Activated naive CD4-positive, alpha-beta T cell (primary cell): Measurements from ENCODE around the gene TMEM151B.

ENCODE experiments used
- DNase-seq, 4 experiments: peaks; one replicate each; lab custom pipeline; 2025; lab: John Stamatoyannopoulos, UW

The TMEM151B gene

DNA sequence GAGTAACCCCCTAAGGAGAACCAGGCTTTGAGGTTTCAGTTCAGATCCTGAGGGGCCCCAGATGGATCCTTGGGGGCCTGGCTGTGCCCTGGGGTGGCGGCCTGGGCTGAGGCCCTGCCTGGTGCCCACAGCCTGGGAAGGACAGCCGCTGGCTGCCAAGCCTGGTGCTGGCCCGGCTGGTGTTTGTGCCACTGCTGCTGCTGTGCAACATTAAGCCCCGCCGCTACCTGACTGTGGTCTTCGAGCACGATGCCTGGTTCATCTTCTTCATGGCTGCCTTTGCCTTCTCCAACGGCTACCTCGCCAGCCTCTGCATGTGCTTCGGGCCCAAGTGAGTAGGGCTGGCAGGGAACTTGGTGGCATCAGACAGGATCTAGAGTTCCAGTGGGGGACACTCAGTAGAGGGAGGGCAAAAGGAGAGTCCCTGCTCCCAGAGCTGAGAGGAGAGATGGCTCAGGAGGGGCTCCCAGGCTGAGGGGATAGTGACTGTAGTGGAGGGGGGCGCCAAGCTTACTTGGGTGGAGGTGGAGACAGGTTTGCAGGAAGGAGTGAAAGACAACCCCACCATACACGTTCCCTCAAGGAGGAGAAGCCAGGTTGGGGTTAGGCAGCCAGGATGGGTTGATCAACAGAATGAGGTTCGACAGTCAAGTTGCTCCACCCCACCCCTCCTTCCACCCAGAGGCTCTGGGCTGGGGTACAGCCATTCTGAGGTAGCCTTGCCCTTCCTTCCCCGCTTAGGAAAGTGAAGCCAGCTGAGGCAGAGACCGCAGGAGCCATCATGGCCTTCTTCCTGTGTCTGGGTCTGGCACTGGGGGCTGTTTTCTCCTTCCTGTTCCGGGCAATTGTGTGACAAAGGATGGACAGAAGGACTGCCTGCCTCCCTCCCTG lies 37.3 kb upstream of the TMEM151B start:
- no peak for DNase-seq

DNA sequence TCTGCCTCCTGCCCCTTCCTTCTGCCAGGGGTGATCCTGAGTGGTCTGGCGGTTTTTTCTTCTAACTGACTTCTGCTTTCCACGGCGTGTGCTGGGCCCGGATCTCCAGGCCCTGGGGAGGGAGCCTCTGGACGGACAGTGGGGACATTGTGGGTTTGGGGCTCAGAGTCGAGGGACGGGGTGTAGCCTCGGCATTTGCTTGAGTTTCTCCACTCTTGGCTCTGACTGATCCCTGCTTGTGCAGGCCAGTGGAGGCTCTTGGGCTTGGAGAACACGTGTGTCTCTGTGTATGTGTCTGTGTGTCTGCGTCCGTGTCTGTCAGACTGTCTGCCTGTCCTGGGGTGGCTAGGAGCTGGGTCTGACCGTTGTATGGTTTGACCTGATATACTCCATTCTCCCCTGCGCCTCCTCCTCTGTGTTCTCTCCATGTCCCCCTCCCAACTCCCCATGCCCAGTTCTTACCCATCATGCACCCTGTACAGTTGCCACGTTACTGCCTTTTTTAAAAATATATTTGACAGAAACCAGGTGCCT lies 36.6 kb upstream of the TMEM151B start:
- no peak for DNase-seq

DNA sequence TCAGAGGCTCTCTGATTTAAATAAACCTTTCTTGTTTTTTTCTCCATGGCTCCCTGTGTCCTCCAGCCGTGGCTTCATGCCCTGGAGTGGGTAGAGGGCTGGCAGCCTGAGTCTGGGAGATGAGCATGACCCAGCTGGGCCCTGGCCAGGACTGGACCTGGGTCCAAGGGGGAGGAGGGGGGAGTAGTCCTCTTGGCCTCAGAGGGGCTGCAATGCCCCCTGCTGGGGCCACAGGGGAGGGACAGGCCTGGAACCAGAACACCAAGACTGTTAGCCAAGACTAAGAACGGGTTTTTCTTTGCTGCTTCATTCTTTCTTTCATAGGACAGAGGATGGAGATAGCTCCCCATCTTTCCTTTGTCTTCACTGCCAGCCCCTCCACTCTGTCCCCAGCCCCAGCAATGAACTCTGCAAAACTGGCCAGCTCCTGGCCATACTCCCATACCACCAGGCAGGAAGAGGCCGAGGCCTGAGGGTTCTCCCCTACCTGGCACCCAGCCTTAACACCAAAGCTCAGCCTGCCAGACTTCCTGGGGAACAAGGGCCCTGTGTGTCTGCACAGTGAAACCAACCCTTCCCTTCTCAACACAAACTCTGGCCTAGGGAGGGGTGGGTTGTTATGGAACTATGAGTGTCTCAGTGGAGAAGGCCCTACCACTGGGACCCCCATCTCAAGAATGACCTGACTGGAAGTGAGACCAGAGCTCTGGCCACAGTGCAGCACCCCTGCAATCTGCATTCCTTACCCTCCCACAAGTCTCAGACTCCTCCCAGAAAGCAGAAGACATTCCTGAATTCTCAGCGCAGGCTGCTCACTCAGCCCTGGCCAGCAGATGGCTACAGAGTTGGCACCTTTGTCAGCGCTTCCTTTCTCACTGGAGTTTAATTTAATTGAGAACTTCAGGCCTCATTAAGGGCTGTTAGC lies 35.9 kb upstream of the TMEM151B start:
- DNase-seq = no peak

DNA sequence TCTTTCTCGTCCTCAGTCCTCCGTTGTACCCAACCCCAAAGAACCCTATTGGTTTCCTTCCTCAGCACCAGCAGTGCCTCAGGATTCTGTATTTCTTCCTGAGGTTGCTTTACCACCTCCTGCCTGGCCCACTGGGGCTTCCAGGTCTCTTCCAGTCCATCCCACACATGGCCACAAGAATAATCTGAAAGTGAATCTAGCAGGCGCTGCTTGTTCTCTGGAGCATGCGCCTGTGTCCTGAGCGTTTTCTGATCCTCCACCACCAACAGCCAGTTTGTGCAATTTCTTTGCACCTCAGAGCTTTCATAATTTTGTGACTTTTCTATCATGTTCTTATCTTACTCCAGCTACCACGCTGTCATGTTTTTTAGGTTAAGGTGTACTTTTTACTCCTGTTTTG lies 35.0 kb upstream of the TMEM151B start:
- DNase-seq = no peak

DNA sequence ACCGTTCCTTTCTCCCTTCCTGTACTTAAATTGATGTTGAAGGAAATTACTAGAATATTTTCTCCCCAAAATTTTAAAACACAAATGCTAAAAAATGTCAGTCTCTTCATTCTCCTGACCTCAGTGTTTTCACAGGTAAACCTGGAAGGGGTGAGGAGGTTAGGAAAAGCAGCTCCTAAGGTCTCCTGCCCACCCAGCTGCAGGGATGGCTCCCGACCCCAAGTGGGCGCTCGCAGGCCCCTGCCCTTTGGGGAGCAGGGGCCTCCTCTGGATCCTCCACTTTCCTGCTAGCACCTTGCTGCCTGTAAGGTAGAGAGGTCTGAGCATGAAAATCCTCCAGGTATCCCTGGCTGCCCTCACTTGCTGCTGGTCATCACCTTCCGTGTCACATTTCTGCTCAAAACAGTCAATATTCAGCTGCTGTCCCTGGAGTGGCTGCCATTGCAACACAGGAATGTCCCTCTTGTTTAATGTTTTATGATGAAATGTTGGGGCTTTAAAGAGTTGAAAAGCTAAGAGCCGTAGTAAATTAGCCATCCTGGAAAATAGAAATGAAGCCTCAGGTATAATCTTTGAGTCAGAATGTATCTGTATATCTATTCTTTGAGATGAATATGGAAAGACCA lies 34.2 kb upstream of the TMEM151B start:
- no peak for DNase-seq

DNA sequence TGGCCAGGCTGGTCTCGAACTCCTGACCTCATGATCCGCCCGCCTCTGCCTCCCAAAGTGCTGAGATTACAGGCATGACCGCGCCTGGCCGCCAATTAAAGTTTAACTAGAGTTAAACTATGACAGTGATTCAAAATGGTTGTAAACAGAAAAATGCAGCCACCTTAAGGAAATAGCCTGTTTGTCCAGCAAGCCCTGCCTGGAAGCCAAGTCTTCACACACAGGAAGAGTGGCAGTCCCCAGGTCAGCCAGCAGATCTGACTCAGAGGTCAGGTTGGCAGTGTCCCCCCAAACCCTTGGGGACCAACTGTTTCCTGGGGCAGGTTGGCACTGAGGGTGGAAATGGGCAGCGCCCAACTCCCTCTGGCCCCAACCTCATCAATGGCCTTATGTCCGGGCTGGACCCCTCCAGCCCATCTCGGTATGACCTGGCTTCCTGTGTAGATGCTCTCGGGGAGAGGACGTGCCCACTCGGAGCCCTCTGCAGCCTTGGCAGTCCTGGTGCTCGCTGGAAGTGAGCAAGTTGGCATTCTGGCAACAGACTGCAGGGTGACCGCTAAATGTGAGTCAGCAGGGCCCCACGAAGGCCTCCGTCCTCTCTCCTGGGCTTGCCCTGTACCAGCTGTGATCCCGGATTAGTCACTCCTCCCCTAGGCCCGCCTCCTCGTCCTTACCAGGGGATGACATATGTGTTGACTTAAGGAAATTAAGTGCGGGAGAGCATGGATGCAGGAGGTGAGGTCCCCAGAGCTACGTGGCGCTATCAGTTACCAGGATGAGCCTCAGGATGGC lies 33.0 kb upstream of the TMEM151B start:
- DNase-seq = peak in 1 of 4 experiments; percentile 33

DNA sequence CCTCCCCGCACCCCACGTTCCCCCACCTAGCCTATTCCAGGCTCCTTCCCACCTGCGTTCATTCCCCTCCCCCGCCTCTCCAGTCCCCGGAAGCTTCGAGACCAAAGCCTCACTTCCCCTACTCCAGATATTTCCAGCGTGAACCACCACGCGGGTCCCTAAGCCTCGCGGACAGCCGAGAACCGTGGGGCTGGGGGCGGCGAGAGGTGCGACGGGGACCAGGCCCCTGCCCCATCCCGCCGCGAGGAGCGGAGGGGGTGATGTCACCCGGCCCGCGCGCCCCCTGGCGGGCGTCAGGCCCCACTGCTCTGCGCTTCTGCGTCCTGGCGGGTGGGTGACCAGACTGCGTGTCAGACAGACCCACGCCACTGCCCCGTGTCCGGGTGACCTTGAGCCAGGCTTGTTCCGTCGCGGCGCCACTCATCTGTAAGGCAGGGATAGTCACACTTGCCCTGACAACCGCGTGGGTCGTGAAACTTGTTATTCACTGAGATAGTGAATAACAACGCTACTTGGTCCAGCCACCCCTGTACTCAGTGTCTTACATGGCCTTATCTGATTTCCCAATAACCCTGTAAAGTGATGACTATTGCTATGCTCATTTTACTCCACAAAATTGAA lies 32.3 kb upstream of the TMEM151B start:
- DNase-seq = peak; percentile 44 to 76 (median 54)

DNA sequence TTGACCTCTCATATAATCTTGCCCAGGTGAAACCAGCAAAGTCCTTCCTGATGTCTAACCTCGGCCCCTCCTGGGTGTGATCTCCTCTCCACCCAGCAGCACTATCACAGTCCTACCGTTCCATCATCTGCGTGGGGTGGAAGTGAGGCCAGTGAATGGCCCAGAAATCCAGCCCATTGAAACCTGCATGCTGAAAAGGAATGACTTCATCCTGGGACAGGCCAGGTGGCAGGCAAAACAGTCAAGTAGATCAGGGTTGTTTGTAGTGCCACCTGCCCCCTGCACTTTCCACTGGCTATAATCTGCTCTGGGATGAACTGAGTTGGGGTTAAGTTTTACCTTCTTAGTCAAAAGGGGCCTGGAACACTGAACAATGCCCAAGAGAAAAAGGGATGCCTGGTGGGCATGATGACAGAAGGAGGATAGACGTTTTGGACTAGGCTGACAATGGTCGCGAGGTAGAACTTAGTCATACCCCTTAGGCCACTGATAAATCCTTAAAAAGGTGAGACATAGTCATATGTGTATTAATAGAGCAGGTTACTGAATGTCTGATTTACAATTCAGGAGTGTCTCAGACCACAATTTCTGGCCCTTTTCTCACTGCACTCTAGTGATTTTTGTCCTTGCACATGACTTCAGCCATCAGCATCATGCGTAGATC lies 31.4 kb upstream of the TMEM151B start:
- no peak for DNase-seq

DNA sequence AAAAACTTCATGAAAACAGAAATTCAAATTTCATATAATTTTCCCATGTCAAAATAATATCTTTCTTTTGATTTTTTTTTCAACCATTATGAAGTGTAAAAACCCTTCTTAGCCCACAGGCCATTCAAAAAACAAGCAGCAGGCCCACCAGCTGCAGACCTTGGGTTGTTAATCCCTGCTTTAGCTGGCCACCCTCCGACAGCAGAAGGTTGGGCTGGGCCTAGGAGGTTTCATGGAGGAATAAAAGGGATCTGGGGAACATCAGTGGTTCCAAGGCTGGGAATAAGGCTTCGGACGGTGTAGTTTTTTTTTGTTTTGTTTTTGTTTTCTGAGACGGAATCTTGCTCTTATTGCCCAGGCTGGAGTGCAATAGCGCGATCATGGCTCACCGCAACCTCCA lies 26.9 kb upstream of the TMEM151B start:
- no peak for DNase-seq

DNA sequence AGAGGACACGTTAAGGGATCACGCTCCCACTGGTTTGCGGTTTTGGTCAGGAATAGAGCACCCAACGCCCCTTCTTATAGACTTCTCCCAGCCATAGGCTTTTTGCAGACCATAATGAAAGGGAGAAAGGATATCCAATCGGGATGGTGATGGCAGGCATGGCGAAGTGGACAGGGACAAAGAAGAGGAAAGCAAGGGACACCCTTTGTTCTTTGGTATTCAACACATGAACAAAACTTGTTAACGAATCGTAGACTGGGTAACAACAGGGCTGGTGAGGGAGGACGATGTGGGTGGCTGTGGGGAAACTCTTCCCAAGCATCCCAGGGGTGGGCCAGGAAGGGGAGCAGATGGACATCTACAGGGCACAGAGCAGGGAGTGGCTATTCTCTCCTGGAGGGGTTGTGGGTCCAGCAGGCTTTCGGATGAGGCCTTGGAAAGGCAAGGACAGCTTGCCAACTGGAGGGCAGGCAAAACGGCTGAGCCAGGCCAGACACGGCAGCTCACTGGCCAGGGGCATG lies 24.8 kb upstream of the TMEM151B start:
- no peak for DNase-seq

DNA sequence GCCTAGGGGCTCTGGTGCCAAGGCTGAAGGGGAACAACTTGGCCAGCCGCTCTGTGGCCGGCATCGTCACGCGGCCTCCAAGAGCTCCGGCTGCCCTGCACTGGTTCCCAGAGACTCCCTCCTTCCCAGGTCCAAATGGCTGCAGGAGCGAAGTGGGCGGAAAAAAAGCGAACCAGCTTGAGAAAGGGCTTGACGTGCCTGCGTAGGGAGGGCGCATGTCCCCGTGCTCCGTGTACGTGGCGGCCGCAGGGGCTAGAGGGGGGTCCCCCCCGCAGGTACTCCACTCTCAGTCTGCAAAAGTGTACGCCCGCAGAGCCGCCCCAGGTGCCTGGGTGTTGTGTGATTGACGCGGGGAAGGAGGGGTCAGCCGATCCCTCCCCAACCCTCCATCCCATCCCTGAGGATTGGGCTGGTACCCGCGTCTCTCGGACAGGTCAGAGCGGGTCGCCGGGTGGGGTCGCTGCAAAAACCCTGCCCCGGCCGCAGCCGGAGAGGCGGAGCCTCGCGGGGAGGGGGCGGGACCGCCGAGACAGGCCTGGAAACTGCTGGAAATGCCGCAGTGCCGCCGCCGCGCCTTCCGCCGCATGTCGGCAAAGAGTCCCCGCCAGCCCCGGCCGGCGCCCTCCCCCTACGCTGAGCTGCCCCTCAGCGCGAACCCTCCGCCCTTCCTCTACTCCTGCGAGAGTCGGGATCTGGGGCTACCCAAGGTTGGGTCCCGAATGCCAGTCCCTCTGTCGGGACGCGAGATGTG lies 24.2 kb upstream of the TMEM151B start:
- peak; percentile 63 to 75 (median 72) for DNase-seq

DNA sequence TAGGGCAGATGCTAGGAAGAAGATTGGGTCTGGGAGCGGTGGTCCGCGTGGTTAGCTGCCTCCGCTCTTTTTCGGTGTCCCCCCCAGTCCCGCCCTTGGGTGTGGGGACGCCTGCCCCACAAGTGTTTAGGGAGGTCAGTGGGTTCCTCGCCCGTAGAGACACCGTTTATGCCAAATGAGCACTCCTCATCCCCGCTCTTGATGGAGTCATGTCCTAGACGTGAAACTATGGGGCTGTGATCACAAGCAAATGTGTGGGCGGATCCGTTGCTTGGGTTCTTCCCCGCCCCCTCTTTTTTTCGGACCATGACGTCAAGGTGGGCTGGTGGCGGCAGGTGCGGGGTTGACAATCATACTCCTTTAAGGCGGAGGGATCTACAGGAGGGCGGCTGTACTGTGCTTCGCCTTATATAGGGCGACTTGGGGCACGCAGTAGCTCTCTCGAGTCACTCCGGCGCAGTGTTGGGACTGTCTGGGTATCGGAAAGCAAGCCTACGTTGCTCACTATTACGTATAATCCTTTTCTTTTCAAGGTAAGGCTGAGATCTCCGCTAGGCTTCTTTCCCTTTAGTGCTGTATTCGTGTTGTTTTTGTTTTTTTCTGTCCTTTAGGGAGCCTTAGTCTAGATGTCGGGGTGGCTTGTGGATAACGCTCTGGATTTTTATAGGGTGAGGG lies 23.4 kb upstream of the TMEM151B start, which contains the start of gene HSP90AB1:
Gene HSP90AB1 (plus strand): TSS at position 439 of the 675 bp plus-strand sequence. CDS start 1,529 bp downstream, outside the sequence.
- peak; percentile 87 to 91 (median 89) for DNase-seq

DNA sequence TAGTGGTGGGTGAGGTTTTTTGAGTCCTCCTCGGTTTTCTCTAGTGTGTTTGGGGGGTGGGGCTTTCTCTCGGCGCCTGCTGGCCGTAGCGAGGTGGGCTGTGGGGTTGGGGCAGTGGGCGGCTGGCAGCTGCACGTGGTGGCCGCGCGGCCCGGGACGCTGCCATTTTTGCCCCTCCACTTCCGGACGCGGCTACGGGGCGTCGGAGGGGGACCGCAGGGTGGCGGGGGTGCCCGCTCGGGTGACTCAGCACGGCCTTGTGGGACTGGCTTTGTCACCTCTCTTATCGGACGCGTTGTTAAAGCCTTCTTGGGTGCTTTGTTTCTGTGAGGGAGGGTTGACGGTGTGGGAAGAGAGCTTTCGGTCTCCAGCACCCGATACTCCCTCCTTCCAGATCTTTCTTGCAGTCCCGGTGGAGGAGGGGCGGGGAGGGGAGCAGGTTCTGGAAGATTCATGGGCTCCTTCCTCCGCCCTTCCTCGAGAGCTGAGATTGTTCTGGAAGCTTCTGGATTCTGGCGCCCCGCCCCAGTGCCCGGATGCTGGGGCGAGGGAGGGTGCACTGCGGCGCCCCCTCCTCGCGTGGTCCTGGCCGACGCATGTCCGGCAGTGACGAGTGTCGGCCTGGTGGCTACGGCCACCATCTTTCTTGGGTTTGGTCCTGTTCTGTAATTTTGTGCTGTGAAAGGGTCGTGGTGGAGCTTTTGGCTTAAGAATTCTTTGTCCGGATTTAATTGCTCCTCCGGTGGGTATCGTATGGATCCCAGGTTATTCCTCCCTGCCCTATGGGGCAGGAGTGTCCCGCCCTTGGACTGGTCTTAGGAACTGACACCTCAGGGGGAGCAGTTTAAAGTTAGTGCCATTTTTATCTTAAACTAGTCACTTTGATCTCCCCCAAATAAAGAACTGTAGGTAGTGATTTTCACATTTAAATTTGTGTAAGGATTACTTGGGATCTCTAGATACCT lies 22.6 kb upstream of the TMEM151B start:
- peak; percentile 66 to 86 (median 79) for DNase-seq

DNA sequence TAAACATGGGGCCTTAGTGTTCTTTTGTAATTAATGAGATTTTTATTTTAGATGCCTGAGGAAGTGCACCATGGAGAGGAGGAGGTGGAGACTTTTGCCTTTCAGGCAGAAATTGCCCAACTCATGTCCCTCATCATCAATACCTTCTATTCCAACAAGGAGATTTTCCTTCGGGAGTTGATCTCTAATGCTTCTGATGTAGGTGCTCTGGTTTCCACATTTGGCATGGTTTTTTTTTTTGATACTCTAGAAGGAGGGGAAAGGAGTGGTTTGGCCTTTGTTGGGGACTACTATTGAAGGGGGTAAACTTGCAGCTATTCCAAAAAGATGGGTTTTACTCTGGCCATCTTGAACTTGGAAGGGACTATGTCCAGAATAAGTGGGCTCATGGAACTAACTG lies 21.7 kb upstream of the TMEM151B start:
- DNase-seq = no peak

DNA sequence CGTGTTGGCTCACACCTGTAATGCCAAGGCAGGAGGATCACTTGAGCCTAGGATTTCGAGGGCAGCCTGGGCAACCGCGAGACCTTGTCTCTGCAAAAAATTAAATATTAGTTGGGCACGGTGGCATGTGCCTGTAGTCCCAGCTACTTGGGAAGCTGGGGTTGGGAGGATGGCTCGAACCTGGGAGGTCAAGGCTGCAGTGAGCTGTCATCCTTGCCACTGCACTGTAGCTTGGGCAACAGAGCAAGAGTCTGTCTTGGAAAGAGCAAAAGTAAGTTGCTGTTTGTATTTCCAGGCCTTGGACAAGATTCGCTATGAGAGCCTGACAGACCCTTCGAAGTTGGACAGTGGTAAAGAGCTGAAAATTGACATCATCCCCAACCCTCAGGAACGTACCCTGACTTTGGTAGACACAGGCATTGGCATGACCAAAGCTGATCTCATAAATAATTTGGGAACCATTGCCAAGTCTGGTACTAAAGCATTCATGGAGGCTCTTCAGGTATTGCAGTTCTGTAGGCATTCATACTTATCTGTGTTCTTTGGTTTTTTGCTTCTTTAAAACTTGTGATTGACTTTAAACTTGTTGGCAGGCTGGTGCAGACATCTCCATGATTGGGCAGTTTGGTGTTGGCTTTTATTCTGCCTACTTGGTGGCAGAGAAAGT lies 21.0 kb upstream of the TMEM151B start:
- no peak for DNase-seq

DNA sequence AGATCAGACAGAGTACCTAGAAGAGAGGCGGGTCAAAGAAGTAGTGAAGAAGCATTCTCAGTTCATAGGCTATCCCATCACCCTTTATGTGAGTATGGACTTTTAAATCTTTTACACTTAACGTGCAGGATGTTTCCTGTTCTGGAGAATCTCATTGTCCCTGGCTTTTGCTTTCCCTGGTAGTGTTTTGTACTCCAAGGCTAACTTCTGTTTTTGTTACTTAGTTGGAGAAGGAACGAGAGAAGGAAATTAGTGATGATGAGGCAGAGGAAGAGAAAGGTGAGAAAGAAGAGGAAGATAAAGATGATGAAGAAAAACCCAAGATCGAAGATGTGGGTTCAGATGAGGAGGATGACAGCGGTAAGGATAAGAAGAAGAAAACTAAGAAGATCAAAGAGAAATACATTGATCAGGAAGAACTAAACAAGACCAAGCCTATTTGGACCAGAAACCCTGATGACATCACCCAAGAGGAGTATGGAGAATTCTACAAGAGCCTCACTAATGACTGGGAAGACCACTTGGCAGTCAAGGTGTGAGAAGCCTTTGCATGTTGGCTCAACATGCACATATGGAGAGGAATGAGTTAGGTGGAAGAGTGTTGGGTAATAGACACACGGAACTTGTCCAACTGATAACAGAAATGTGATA lies 20.1 kb upstream of the TMEM151B start:
- no peak for DNase-seq
